ENCODE data around the gene RNFT2.

DNA sequence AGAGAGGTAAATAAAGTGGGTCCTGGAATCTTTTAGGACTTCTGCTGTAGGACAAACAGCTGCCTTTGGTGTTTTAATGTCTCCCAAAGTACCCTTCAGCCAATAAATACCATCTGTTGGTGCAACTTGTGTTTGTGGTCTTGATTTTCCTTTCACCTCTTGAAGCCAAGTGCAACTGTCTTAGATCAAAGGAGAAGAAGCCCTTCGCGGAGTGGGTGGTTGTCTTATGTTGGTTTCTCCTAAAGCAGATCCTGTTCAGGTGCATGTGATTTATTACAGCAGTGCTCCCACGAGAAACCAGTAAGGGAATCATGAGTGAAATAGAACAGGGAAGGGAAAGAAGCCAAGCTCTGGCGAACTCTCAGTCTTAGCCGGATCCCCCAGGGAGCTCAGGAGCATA is 115.4 kb downstream of the RNFT2 start:
- TF ChIP-seq EZH2phosphoT487 (IDR thresholded peaks at IDR 0.05; ENCODE audit: borderline replicate concordance, low read length), result no peak
- no peak for TF ChIP-seq CTCF (IDR thresholded peaks at IDR 0.05; ENCODE audit: low read depth, low read length, poor library complexity, severe bottlenecking)

Data from DOHH2 (cell line).